Body of pancreas (tissue), 4 donors: Measurements from ENCODE around the gene EML6. TPM values are rescaled to one million over a fixed set of nuclear protein-coding genes. Genes with fewer than 3 reads are reported as not detected.

Experiments
- ATAC-seq: fragments of 150-250 bp; one replicate; pipeline ENCODE4 v1.9.1; 2016
- DNase-seq, 4 donors: peaks; one replicate each; pipeline ENCODE4 v3.0.0-alpha.2; 2019
- H3K27ac ChIP-seq, 4 donors: fragments of 200-600 bp; sonication (generic); 1 replicate in 3 of 4; 2 replicates in 1 of 4; pipeline versions ENCODE4 v1.5.1 to v1.6.1; 2016 to 2019; ENCODE audit warnings: mild to moderate bottlenecking in 1 of 4, mixed read lengths in 1 of 4, moderate library complexity in 1 of 4
- H3K27me3 ChIP-seq, 2 donors: fragments of 200-600 bp; sonication (generic); one replicate each; pipeline ENCODE4 v1.6.0; 2016; ENCODE audit warnings: mild to moderate bottlenecking in 1 of 2
- H3K36me3 ChIP-seq, 2 donors: fragments of 200-600 bp; sonication (generic); replicated peaks in 1 of 2; 2 replicates each; pipeline ENCODE4 v1.5.1; 2016; ENCODE audit warnings: low read depth in 2 of 2; ENCODE audit not compliant: insufficient read depth in 1 of 2
- H3K4me1 ChIP-seq: fragments of 200-600 bp; sonication (generic); one replicate; pipeline ENCODE4 v1.6.0; 2016
- H3K4me3 ChIP-seq, 2 donors: fragments of 200-600 bp; sonication (generic); 1 replicate in 1 of 2; 2 replicates in 1 of 2; pipeline ENCODE4 v1.5.1; 2016 to 2019
- H3K9me3 ChIP-seq, 3 donors: fragments of 200-600 bp; sonication (generic); 1 replicate in 2 of 3; 2 replicates in 1 of 3; pipeline ENCODE4 v1.5.1; 2016
- CTCF ChIP-seq, 7 experiments: fragments of 450-650 bp in 4 of 7; fragments of 200-600 bp in 3 of 7; sonication (generic) in 3 of 7; IDR thresholded peaks; one replicate each; pipeline ENCODE4 v1.5.1; 2016 to 2019; ENCODE audit warnings: antibody characterized with exemption in 7 of 7
- POLR2A ChIP-seq, 3 donors: fragments of 450-650 bp; IDR thresholded peaks; one replicate each; pipeline ENCODE4 v1.6.1; 2016; ENCODE audit warnings: antibody characterized with exemption in 3 of 3, mild to moderate bottlenecking in 2 of 3
- WGBS, 2 donors: methylation state at CpG; one replicate each; pipeline ENCODE4 v1.1.5; 2017; 5-methylcytosine and 5-hydroxymethylcytosine counted together
- intact Hi-C: fragments of 100-400 bp; cut with DNase I; formaldehyde crosslinking; loops from one replicate; pipeline ENCODE4 v1.15.1; 2023
- total RNA-seq, 2 donors: library from RNA; depleted of rRNA; stranded (reverse); fragments of >200 nt; gene quantifications; one replicate each; pipeline ENCODE4 v1.1.0, GENCODE V29; 2016

EML6 gene
- total RNA-seq, 2 donors from 2014 or later: 2.3 to 2.6 TPM

GRCh38 chr2:54704688-54705605 is 18.5 kb upstream of the EML6 start:
- no peaks in the 10 kb centered on the region for H3K27me3 ChIP-seq
- intact Hi-C loops: loop anchor here (5.0 kb wide), 1 partner anchor 183 kb away; no protein-coding TSS in a partner anchor
- no peak overlapping the region for H3K4me3 ChIP-seq
- 0 to 6% methylated on average over 3 of the region's 3 CpGs for WGBS, 2 donors
- DNase-seq (no peak), ATAC-seq (no peak)
- TF ChIP-seq CTCF (IDR thresholded peaks at IDR 0.05) (peak; percentile 19 to 87 (median 72)), POLR2A (IDR thresholded peaks at IDR 0.05) (no peak)
- H3K27ac ChIP-seq: no peak overlapping the region
- no peaks in the 10 kb centered on the region for H3K36me3 ChIP-seq
- peaks cover 7% of the 10 kb centered on the region for H3K4me1 ChIP-seq
- no peaks in the 10 kb centered on the region for H3K9me3 ChIP-seq

DNA sequence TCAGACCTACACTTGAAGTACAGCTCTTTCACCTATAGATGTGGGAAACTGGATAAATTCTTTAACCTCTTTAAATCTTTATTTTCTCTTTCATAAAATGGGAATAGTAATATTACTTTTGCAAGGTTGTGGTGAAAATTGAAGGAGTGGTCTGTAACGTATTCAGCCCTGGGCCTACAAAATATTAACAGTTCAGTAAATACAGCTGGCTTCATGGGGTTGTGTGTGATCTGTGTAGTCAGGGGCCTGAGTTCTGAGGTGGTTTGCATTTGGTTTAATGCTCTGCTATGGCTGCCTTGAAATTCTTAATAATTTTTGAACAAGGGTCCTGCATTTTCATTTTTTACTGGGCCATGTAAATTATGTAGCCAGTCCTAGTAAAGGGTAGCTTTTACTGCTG is 16.8 kb upstream of the EML6 start:
- DNase-seq: no peak
- intact Hi-C loops: no loop called here
- Histone ChIP-seq H3K27me3 (no peaks in the 10 kb centered on the region), H3K36me3 (no peaks in the 10 kb centered on the region), H3K4me1 (peaks cover 7% of the 10 kb centered on the region), H3K9me3 (no peaks in the 10 kb centered on the region), H3K27ac (no peak overlapping the region), H3K4me3 (no peak overlapping the region)
- WGBS, 2 donors: 53 to 58% methylated on average over 1 of the region's 1 CpG
- TF ChIP-seq POLR2A (IDR thresholded peaks at IDR 0.05): no peak
- TF ChIP-seq CTCF (IDR thresholded peaks at IDR 0.05): no peak
- ATAC-seq: no peak

DNA sequence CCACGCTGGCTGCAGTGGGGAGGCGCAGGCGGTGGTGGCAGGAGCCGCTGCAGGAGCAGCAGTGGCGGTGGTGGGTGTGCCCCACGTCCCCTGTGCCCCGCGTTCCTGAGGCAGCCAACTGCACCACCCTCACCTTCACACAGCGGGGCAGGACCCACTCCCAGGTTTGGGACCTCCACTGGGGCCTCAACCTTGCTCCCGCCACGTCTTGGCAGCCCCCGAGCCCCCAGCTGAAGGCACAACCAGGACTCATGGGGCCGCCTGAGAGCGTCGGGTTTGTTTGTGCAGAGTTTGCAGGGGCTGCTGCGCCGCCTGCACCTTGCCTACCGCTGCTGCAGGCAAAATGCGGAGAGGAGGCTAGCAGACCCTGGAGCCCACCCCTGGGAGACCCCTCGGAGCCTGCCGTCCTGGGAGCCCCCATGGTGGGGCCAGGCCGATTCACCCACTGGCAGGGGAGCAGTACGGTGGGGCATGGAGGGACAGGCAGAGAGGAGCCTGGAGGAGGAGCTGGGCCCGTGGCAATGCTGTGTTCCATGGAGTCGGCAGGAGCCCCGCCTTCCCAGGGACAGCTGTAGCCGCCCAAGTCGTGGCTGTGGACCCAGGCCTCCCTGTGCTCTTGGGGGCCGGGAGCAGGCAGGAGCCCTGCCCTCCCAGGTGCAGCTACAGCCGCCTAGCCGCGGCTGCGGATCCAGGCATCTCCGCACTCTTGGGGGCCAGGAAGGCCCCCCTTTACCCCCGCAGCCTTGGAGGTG is 14.7 kb upstream of the EML6 start:
- WGBS, 2 donors: 10 to 13% methylated on average over 7 to 35 of the region's 35 CpGs
- ATAC-seq (peak; percentile 76), DNase-seq (peak; percentile 59 to 80 (median 72))
- peak in 2 of 7 experiments; percentile 21 to 33 for TF ChIP-seq CTCF (IDR thresholded peaks at IDR 0.05)
- TF ChIP-seq POLR2A (IDR thresholded peaks at IDR 0.05): no peak
- no peaks in the 10 kb centered on the region for H3K36me3 ChIP-seq
- no peaks in the 10 kb centered on the region for H3K27me3 ChIP-seq
- peak overlapping the region; percentile 77 to 87 (median 82) for H3K27ac ChIP-seq
- H3K4me1 ChIP-seq: peaks cover 7% of the 10 kb centered on the region
- H3K9me3 ChIP-seq: no peaks in the 10 kb centered on the region
- H3K4me3 ChIP-seq: peak overlapping the region; percentile 21 to 31
- intact Hi-C loops: no loop called here

DNA sequence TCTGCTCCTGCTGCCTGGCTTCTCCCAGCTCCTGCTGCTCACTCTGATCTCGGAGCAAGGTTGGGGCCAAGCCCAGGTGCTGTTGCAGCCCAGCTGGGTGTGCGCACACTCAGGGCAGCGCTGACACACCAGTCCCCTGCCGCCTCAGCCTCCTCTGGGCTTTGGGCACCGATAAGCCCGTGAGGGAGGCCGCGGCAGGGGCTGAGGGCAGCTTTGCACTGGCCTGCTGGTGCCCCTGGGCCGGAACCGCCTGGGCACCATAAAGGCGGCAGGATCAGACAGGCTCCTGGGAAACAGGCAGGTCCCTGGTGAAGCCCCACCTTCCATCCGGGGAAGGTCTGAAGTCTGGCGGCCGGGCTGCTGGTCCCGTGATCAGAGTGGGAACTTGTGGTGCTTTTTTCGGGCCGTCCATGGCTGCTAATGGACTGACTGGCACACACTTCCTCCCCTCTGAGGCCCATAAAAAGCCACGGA is 14.1 kb upstream of the EML6 start:
- ATAC-seq: peak; percentile 87
- peak; percentile 72 to 86 (median 81) for DNase-seq
- peak overlapping the region; percentile 77 to 87 (median 82) for H3K27ac ChIP-seq

More for the DNA sequence above, 14.1 kb upstream of the EML6 start:
- no peaks in the 10 kb centered on the region for H3K36me3 ChIP-seq
- intact Hi-C loops: no loop called here
- 3 to 8% methylated on average over 4 to 18 of the region's 18 CpGs for WGBS, 2 donors
- peaks cover 7% of the 10 kb centered on the region for H3K4me1 ChIP-seq
- H3K27me3 ChIP-seq: no peaks in the 10 kb centered on the region
- peak overlapping the region; percentile 21 to 31 for H3K4me3 ChIP-seq
- H3K9me3 ChIP-seq: no peaks in the 10 kb centered on the region
- peak; percentile 65 to 78 (median 65) for TF ChIP-seq POLR2A (IDR thresholded peaks at IDR 0.05)
- TF ChIP-seq CTCF (IDR thresholded peaks at IDR 0.05): no peak
